Activated naive CD4-positive, alpha-beta T cell treated with anti-CD3 and anti-CD28 coated beads, Interleukin-2, amount 50 U/mL, for 16 hours (primary cell): ENCODE results near the gene LRP8.

Experiments
- DNase-seq: peaks from one replicate; pipeline ENCODE4 v3.0.0-alpha.2; 2020

The LRP8 gene

GRCh38 chr1:53280496-53280895, 47.4 kb downstream of the LRP8 start:
- DNase-seq: no peak

DNA sequence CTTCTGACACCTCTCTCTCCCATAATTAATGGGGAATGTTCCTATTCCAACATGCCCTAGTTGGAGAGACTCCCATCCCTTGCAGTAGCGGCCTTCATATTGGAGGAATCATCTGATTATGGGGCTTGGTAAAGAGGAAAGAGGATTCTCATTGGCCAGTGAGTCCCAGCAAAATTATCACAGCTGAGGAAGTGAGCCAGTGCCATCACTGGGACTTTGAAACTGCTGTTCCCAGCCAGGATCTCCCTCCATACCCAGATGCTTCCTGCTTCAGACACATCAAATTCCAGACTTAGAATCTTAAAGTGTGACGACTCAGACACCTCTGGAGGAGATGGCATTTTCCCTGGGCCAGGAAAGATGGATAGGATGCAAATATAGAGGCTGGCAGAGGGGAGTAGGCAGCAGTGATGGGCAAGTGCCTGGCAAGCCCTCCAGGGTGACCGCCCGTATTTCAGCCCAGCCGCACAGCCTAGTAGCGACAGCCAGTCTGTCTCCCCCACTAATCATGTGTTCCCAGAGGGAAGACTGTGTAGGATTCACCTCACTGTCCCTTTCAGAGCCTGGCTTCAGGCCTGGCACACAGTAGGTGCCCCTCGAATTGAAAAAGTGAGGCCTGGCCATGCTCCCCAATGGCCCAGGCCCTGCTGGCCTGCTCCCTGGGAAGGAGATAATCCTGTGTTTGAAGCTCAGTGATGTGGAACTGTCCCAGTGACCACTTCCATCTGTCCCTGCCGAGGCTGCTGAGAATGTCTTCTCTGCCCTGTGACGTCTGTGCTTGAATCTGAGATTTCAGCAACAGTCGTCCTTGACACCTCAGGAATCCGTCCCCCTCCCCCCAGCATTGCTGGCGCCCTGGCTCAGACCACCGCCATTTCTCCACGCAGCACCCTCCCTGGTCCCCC, 48.3 kb downstream of the LRP8 start:
- DNase-seq: no peak

DNA sequence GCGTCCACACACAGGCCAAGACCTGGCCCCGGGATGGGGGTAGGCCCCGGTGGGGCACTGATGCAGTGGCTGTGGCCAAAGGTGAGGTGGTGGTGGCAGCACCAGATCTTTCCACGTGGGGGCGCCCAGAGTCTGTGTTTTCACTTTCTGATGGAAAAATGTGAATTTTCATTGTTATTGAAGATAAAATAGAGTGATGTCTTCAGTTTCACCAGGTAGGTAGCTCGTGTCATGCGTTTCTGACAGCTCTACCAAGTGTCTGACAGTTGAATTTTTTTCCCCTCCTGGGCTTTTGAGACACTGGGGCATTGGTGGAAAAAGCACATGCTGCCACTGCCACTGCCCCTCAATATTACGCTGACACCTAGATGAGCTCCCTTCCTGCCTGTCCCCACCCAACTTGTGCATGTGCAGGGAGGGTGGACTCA, 49.6 kb downstream of the LRP8 start:
- DNase-seq: peak; percentile 72

- no peak for DNase-seq
Observed at GRCh38 chr1:53277326-53277725, 50.5 kb downstream of the LRP8 start.

DNA sequence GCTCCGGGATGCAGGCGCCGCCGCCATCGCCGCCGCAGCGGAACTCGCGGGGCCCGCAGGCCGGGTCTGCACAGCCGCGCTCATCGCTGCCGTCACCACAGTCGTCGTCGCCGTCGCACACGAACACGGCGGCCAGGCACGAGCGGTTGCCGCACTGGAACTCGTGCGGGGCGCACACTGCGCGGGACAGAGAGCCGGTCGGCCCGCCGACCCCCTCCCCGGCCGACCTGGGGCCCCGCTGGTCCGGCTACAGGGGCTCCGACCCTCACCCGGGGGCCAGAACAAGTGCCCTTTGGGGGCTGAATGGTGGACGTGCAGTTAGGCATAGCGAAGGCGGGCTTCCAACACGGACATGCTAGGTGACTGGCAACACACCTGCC, 51.0 kb downstream of the LRP8 start:
- no peak for DNase-seq

GRCh38 chr1:53276153-53276901, 51.5 kb downstream of the LRP8 start:
- no peak for DNase-seq

DNA sequence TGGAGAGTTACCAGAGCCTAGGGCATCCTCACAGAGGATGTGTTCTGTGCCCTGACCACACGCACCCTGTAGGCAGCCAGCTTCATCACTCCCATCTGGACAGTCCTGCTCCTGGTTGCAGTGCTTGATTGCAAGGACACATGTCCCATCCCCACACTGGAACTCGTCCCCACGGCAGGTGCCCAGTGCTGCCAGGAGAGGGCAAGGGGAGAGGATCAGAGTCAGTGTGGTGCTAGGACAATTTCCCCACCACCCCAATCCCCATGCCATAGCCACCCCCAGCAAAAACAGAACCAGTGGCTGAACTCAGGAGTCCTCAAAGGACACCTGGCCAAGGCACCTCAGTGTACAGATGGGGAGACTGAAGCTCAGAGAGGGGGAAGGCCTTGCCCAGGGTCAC, 52.3 kb downstream of the LRP8 start:
- no peak for DNase-seq

DNA sequence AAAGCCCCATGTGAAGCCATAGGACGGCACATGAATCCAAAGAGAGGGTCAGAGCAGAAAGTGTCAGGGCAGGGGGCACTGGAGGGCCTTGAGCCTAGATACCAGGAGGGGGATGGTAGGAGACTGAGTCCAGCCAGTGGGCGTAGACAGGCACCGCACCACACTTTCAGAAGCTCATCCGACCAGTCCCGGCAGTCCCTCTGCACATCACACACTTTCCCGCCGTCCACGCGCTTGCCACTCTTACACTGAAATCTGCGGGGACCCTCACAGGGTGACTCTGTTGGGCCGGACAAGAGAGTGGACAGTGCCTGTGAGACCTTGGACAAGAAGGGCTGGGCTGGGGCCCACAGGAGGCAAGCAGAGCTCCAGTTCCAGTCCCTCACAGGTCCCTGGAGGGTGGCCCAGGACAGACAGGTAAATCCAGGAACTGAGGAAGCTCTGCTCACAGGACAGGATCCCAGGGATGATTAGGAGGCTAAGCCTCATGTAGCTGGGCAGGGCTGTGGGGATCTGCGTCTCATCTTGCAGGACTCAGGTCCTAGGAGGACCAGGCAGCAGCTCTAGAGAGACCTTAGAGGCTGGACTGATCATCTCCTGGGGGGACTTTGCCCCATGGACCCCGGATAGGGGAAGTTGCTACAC, 53.2 kb downstream of the LRP8 start:
- DNase-seq: no peak

- DNase-seq: no peak
Observed at GRCh38 chr1:53274026-53274425, 53.8 kb downstream of the LRP8 start.

GRCh38 chr1:53273526-53273925, 54.3 kb downstream of the LRP8 start:
- no peak for DNase-seq

DNA sequence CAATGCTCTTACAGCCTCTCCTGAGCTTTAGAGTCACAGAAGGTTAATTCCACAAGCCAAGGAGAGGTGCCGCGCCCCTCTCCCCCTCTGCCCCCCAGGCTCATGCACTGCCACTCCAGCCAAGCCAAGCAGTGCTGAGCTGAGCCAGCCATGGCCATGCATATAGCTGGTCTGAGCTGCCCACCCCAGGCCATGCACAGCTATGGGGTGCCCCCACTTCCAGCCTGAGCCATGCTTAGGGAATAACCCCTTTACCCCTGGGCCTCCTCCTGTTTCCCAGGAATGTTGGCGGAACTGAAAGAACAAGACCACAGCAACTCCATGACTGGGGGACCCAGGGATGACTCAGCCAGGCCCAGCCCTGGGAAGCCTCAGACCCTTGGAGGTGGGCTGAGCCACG, 55.5 kb downstream of the LRP8 start:
- DNase-seq: no peak

- no peak for DNase-seq
Observed at GRCh38 chr1:53271446-53272090, 56.3 kb downstream of the LRP8 start.

- no peak for DNase-seq
Observed at GRCh38 chr1:53270873-53271272, 57.0 kb downstream of the LRP8 start.

DNA sequence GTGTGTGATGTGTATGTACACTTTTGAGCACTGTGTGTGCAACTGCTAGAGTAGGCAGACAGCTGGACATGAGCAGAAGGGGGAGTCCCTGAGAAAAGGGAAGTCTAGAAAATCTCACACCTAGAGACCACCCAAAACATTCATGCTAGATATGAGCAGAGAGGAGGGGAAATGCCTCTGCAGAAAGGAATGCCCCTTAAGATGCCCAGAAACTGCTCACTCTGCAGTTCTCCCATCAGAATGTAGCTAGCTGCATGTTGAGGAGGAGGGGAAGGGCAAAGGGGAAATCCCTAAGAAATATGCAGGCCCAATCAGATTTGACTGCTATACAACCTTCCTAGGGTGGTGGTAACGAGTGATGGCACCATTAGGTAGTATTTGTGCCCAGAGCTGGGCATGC, 57.8 kb downstream of the LRP8 start:
- no peak for DNase-seq

GRCh38 chr1:53267761-53268160, 60.1 kb downstream of the LRP8 start:
- no peak for DNase-seq

- DNase-seq: no peak
Observed at GRCh38 chr1:53266038-53266437, 61.8 kb downstream of the LRP8 start.

GRCh38 chr1:53265581-53265980, 62.3 kb downstream of the LRP8 start:
- no peak for DNase-seq

DNA sequence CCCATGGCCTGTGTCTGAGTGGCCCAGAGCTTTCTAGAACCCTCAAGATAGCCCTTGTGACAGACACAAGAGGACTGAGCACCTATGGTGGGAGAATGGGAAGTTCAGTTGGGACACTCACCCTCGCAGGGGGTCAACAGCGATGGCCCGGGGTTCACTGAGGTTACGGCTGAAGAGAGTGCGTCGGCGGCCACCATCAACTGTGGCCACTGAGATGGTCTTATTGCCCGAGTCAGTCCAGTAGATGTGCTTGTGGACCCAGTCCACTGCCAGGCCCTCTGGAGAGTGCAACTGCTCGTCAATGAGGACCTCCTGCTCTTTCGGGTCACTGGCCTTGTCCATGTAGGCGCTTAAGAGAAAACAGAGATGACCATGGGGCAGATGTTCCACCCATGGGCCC, 63.8 kb downstream of the LRP8 start:
- no peak for DNase-seq

- DNase-seq: no peak
Observed at GRCh38 chr1:53262000-53262399, 65.9 kb downstream of the LRP8 start.

GRCh38 chr1:53260631-53261247, 67.1 kb downstream of the LRP8 start:
- DNase-seq: no peak

DNA sequence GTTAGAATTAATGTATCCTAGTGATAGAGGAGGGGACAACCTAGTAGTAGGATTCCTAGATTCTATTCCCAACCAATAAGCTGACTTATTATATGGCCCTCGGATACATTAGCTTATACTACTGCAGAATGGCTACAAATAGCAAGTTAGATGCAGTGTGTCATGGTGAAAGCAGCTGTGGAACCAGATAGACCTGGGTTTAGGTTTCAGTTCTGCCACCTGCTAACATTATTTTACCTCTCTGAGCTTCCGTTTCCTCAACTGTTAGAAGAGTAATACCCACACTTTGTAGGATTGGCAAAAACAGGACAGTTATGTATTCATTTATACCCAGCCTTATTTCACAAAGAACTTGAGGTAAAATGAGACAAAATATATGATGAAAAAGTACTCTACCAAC, 67.9 kb downstream of the LRP8 start:
- no peak for DNase-seq

DNA sequence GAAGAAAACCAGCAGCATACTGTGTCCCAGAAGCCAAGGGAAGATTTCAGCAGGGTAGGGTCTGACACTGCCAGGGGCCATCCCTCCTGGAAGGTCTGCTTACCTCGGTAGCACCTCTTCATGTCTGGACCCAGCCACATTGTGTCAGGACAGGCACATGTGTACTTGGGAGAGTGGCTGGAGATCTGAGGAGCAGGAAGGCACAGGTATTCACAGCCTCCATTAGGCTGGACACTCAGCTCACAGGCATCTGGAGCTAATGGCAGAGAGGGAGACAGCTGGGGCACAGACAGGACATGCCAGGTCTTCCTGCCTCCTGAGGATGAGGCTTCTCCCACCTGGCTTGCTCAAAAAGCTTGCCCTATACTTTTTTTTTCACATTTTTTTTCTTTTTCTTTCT, 69.7 kb downstream of the LRP8 start:
- no peak for DNase-seq
